H1 (cell line): Measurements from ENCODE around the gene MYO3A. TPM values are rescaled to one million over a fixed set of nuclear protein-coding genes. Genes with fewer than 3 reads are reported as not detected.

Source experiments
- EP300 ChIP-seq, 2 experiments: IDR thresholded peaks; 1 replicate in 1 of 2; 2 replicates in 1 of 2; pipeline ENCODE4 v1.6.1; 2011 to 2012; ENCODE audit warnings: low read depth in 2 of 2, low read length in 2 of 2, mild to moderate bottlenecking in 2 of 2, borderline replicate concordance in 1 of 2, inconsistent platforms in 1 of 2, moderate library complexity in 1 of 2
- POLR2A ChIP-seq, 2 experiments: IDR thresholded peaks; 1 replicate in 1 of 2; 2 replicates in 1 of 2; pipeline ENCODE4 v1.6.1; 2011; ENCODE audit warnings: low read depth in 2 of 2, low read length in 2 of 2, mild to moderate bottlenecking in 2 of 2; ENCODE audit errors: control extremely low read depth in 1 of 2
- polyA plus RNA-seq, 7 experiments: library from polyadenylated mRNA; depleted of rRNA in 3 of 7; stranded (reverse) in 5 of 7; unstranded in 2 of 7; fragments of >200 nt in 5 of 7; fragments of 200-250 nt in 2 of 7; gene quantifications; 1 replicate in 5 of 7; 2 replicates in 1 of 7; 4 replicates in 1 of 7; pipeline versions ENCODE4 v1.2.1 to v1.2.3, GENCODE V29; 2011 to 2013; ENCODE audit warnings: missing spikeins in 2 of 7, mixed read lengths in 2 of 7
- total RNA-seq: library from RNA; stranded (reverse); fragmentation: NEBNext Ultra II Directional; extraction: Animal tissue kit (Norgen Biotek cat#: 25700); gene quantifications from 2 replicates; pipeline ENCODE4 v1.2.1, GENCODE V29; 2021

Gene MYO3A
- total and polyA plus RNA-seq, 2 of the 8 experiments (the other 6 are each of a cell fraction or from before 2014, with no cell fraction given): 3.9 to 5.3 TPM

GRCh38 chr10:26232174-26232573 lies 298.1 kb downstream of the MYO3A start (continued):
- TF ChIP-seq EP300 (IDR thresholded peaks at IDR 0.05; ENCODE audit: borderline replicate concordance in 1 of 2, low read depth in 2 of 2, low read length in 2 of 2) (no peak), POLR2A (IDR thresholded peaks at IDR 0.05; ENCODE audit: control extremely low read depth in 1 of 2, low read depth in 2 of 2, low read length in 2 of 2) (no peak)
- TF ChIP-seq, all 59 proteins: peak for 0
